MM.1S (cell line): ENCODE measurements around the gene LYSMD2.

Experiments used
- CTCF ChIP-seq: fragments of 300-600 bp; sonication (generic); IDR thresholded peaks from 2 replicates; pipeline ENCODE4 v1.5.1; 2016; ENCODE audit warnings: antibody characterized with exemption, low read length, mixed read lengths
- EZH2 ChIP-seq: fragments of 300-600 bp; sonication (generic); optimal IDR thresholded peaks from 2 replicates; pipeline ENCODE3; 2017; ENCODE audit warnings: low read depth, mild to moderate bottlenecking, antibody characterized with exemption, low read length, mixed read lengths

- TF ChIP-seq CTCF: no peak
- TF ChIP-seq EZH2: no peak
Measured at GRCh38 chr15:51756482-51756881, 19.0 kb upstream of the LYSMD2 start.
